HG03571 (cell line): ENCODE data around the gene NGEF.

ENCODE experiments used
- ATAC-seq: cut with Tn5 transposase; IDR thresholded peaks from one replicate; pipeline ENCODE4 v1.9.1; 2021; ENCODE audit not compliant: unreplicated experiment

The NGEF gene

GRCh38 chr2:233047206-233047605, 34.1 kb upstream of the NGEF start:
- ATAC-seq: no peak

DNA sequence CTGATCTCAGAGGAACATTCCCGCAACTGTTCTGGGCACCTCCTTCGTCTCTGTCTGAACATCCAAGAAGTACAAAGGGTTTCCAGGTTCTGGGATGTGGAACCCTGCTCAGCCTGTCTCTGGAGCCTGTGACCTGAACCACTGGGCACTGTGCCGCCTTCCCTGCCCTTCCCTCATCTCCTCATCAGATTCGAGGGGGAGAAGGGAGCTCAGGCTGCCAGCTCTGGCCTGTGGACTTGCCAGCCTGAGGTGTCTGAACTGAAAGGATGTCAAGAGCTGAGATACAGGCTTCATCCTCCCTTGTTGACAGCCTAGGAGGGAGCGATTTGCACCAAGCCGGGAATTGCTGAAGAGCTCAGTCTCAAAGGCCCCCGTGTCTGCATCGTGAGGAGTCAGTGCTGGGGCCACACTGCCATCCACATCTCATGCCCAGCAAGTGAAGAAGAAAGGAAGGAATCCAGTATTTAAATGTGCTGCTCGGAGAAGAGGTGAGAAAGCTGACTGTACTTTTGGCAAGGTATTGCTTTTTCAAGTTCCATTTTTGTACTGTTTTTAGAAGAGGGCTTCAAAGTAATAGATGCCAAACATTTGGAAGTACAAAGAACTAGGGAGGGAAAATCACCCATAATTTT, 32.0 kb upstream of the NGEF start:
- no peak for ATAC-seq

GRCh38 chr2:233042549-233042948, 29.5 kb upstream of the NGEF start:
- ATAC-seq: no peak

GRCh38 chr2:233041722-233042323, 28.8 kb upstream of the NGEF start:
- ATAC-seq: no peak

DNA sequence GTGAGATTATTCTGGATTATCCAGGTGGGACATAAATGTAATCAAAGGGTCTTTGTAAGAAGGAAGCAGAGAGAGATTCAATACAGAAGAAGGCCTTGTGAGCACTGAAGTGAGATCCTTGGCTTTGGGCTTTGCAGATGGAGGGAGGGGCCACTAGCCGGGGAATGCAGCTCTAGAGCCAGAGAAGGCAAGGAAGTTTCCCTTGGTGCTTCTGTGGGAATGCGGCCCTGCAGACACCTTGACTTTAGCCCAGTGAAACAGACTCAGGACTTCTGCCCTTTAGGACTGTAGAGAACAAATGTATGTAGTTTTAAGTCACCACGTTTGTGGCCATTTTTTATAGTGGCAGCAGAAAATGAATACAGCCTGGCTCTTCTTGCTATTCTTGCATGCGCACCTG, 27.5 kb upstream of the NGEF start:
- ATAC-seq: no peak

DNA sequence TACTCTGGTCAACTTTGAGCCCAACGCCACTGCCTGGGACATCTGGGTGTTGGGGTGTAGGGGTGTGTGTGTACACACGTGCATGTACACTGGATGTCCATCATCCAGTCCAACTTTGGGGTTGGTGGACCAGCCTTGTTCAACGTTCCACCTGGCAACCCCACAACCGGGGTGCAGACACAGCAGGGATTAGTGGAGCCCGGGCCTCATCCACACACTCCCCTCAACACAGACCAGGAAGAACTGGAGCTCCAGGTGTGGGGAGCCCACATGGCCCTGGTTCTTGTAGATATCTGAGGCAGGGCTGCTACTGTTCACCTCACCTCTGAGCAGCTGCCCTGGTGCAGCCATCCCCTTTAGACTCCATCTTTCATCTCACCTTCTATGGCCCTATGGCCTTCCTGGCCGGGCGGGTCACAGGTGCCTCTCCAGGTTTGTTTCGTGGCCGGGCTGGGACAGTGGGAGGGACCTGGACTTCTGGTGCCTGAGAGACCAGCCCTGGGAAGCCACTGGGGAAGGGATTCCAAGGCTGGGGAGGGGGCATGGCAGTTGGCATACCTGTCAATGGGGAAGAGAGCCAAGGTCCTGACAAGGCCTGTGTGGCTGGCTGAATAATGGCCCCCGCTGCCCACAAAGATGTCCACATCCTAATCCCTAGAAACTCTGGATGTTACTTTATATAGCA, 26.9 kb upstream of the NGEF start:
- no peak for ATAC-seq

DNA sequence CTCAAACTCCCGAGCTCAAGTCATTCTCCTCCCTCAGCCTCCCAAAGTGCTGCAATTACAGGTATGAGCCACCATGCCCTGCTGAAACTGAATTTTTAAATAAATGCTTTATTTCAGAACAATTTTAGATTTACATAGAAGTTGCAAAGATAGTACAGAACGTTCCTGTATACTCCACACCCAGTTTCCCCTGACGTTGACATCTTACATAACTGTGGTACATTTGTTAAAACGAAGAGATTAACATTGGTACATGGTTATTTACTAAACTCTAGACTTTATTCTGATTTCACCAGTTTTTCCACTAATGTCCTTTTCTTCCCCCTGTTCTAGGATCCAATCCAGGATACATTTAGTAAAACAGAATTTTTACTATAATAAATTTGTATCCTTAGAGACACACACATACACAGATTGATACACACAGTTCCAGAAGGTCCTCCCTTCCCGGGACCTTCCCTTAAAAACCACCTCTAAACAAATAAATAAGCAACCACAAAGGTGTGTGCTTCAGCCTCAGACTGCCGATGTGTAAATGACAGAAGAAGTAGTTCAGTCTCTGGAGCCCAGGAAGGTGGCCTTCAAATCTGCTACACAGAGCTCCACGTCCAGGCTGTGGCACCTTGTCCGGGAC, 26.3 kb upstream of the NGEF start:
- ATAC-seq: no peak

DNA sequence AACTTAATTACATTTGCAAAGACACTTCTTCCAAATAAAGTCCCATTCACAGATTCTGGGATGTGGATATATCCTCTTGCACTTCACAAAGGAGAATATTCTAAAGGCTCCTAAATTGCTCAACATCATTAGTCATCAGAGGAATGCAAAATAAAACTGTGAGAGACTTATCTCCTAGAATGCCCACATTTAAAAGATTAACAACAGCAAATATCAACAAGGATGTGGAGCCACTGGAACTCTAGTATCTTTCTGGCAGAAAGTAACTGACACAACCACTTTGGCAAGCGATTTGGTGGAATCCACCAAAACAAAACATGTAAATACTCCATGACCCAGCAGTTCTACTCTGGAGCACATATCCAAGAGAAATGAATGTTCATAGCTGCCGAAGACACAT, 24.0 kb upstream of the NGEF start:
- ATAC-seq: no peak

- ATAC-seq: no peak
Observed at GRCh38 chr2:233036162-233036838, 23.2 kb upstream of the NGEF start.

DNA sequence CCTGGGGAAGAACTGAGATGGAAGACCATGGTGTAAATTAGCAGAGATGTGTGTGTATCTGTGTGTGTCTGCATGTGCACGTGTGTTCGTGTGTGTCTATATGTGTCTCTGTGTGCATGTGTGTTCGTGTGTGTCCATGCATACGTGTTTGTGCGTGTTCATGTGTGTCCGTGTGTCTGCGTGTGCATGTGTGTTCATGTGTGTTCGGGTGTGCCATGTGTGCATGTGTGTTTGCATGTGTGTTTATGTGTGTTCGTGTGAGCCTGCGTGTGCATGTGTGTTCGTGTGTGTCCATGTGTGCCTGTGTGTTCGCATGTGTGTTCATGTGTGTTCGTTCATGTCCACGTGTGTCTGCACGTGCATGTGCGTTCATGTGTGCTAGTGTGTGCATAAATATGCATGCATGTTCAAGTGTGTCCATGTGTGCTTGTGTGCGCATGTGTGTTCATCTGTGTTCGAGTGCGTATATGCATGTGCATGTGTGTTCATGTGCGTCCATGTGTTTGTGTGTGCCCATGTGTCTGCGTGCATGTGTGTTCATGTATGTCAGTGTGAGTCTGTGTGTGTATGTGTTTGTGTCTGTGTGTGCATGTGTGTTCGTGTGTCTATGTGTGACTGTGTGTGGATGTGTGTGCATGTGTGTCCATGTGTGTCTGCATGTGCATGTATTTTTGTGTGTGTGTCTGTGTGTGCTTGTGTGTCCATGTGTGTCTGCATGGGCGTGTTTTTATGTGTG, 22.5 kb upstream of the NGEF start:
- no peak for ATAC-seq

DNA sequence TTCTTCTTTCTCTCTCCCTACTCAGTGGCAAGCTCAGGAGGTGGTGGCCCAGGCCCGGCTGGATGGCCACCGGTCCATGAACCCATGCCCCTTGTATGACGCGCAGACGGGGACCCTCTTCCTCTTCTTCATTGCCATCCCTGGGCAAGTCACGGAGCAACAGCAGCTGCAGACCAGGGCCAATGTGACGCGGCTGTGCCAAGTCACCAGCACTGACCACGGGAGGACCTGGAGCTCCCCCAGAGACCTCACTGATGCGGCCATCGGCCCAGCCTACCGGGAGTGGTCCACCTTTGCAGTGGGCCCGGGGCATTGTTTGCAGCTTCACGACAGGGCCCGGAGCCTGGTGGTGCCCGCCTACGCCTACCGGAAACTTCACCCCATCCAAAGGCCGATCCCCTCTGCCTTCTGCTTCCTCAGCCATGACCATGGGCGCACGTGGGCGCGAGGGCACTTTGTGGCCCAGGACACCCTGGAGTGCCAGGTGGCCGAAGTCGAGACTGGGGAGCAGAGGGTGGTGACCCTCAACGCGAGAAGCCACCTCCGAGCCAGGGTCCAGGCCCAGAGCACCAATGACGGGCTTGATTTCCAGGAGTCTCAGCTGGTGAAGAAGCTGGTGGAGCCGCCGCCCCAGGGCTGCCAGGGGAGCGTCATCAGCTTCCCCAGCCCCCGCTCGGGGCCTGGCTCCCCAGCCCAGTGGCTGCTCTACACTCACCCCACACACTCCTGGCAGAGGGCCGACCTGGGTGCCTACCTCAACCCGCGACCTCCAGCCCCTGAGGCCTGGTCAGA, 21.2 kb upstream of the NGEF start:
- ATAC-seq: no peak

DNA sequence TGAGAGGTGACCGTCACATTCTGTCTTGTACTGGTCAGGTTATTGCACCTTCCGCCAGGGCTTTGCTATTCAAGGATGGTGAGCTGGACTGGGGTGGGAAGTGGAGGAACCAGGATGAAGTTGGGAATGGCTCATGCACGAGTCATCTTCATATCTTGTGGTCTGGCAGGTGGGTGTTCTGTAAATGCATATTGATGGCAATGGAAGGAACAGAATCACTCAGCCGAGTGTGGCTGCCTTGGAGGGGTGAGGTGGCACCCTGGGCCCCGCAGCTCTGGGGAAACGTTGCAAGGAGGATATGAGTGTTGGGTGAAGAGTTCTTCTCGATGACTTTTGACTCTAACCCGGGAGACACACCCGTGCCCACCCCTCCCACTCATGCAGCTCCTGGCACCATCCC, 20.6 kb upstream of the NGEF start:
- ATAC-seq: no peak

GRCh38 chr2:233032551-233033320, 19.7 kb upstream of the NGEF start, which contains the start of gene NEU2:
Gene NEU2, plus strand, starts transcription at chr2:233032672. Its CDS starts 0 bp downstream, at chr2:233032672.
- ATAC-seq: no peak

DNA sequence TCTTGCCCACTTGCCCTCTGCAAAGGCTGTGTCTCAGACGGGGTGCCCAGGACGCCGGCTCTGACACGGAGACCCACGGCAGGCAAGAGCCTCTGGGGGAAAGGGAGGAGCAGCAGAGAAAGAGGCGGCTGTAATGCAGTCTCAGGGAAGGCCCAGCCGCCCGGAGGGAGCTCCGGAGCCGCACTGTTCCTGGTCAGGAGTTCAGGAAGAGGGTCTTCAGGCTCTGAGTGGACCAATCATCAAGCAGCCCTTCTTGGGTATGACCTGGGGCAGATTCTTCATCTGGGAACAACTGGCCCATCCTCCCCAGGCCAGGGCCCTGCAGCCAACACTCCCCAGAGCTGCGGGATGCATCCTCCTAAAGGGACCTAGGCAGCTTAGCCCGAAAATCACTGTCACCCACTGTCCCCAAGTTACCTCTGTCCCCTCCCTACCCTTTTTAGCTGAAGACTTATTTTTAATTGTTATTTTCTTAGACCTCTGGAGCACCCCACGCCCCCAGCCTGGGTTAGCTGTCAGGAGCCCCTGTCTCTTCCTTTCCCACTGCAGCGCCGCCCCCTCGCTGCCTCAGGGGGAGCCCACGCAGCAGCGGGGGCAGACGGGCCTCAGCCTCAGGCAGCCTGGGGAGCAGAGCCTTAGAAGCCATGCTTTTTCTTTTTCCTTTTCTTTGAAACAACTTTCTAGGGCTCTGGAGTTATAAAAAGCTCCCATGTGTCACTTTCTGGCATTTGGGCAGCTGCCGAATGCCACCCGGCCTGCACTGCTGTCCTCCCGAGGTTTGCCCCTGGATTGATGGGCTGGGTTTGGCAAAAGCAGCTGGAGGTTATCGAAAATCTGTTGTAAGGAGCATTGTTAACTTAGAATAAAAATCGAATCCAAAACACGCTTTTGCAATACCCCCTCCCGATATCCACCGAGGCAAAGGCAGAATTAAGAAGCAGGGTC, 18.8 kb upstream of the NGEF start:
- ATAC-seq: no peak

GRCh38 chr2:233029321-233029720, 16.3 kb upstream of the NGEF start:
- no peak for ATAC-seq

GRCh38 chr2:233026198-233026813, 13.2 kb upstream of the NGEF start:
- no peak for ATAC-seq

DNA sequence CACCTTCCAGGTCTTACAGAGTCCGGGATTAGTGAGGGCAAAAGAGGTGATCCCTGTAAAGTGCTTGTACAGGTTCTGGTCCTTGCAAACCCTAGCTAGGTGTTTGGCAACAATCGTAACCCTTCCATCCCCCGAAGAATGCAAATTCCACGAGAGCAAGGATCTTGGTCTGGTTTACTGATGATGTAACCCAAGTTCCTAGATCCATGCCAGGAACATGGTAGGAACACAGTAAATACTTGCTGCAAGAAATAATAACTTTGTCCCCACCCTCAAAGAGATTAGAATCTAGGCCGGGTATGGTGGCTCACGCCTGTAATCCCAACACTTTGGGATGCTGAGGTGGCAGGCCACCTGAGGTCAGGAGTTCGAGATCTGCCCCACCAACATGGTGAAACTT, 12.7 kb upstream of the NGEF start:
- no peak for ATAC-seq
